Hematopoietic multipotent progenitor cell treated with erythropoietin and hydrocortisone succinate and interleukin-3 and kit ligand, for 6 days (in vitro differentiated cells): ENCODE measurements around the gene CADM1.

Experiments
- DNase-seq: peaks from one replicate; pipeline ENCODE4 v3.0.0-alpha.2; 2015

CADM1 gene

GRCh38 chr11:115234794-115235193 lies 269.4 kb downstream of the CADM1 start:
- DNase-seq: no peak

GRCh38 chr11:115226556-115226955 lies 277.7 kb downstream of the CADM1 start:
- DNase-seq: no peak

- DNase-seq: no peak
Measured at GRCh38 chr11:115224551-115224950, 279.7 kb downstream of the CADM1 start.

- no peak for DNase-seq
Measured at GRCh38 chr11:115222863-115223530, 281.2 kb downstream of the CADM1 start.

- DNase-seq: no peak
Measured at GRCh38 chr11:115222218-115222862, 281.9 kb downstream of the CADM1 start.

- DNase-seq: no peak
Measured at GRCh38 chr11:115221461-115222069, 282.6 kb downstream of the CADM1 start.

- no peak for DNase-seq
Measured at GRCh38 chr11:115220911-115221310, 283.3 kb downstream of the CADM1 start.

GRCh38 chr11:115220423-115220822 lies 283.8 kb downstream of the CADM1 start:
- DNase-seq: no peak

GRCh38 chr11:115219376-115219775 lies 284.8 kb downstream of the CADM1 start:
- DNase-seq: no peak

GRCh38 chr11:115217726-115218311 lies 286.4 kb downstream of the CADM1 start:
- no peak for DNase-seq

GRCh38 chr11:115215694-115216617 lies 288.3 kb downstream of the CADM1 start:
- peak; percentile 9 for DNase-seq

- DNase-seq: no peak
Measured at GRCh38 chr11:115214644-115215234, 289.5 kb downstream of the CADM1 start.

GRCh38 chr11:115213007-115213406 lies 291.2 kb downstream of the CADM1 start:
- DNase-seq: no peak

- DNase-seq: no peak
Measured at GRCh38 chr11:115208808-115209259, 295.4 kb downstream of the CADM1 start.

GRCh38 chr11:115207916-115208315 lies 296.3 kb downstream of the CADM1 start:
- DNase-seq: no peak

GRCh38 chr11:115207166-115207591 lies 297.0 kb downstream of the CADM1 start:
- DNase-seq: no peak

GRCh38 chr11:115206365-115207022 lies 297.7 kb downstream of the CADM1 start:
- no peak for DNase-seq

- no peak for DNase-seq
Measured at GRCh38 chr11:115202900-115203552, 301.2 kb downstream of the CADM1 start.

GRCh38 chr11:115202074-115202473 lies 302.1 kb downstream of the CADM1 start:
- no peak for DNase-seq

- no peak for DNase-seq
Measured at GRCh38 chr11:115201111-115201792, 303.0 kb downstream of the CADM1 start.
